AG09319 (cell line): ENCODE data around the gene CALHM6.

Experiments used
- DNase-seq: peaks from one replicate; pipeline ENCODE4 v3.0.0-alpha.2; 2010; ENCODE audit warnings: low read depth; ENCODE audit errors: extremely low read depth
- CTCF ChIP-seq: IDR thresholded peaks from 2 replicates; pipeline ENCODE4 v1.5.1; 2011; ENCODE audit warnings: low read depth, mild to moderate bottlenecking, inconsistent platforms, low read length, moderate library complexity

The CALHM6 gene

GRCh38 chr6:116512111-116512559, 51.0 kb downstream of the CALHM6 start:
- no peak for DNase-seq
- no peak for TF ChIP-seq CTCF

GRCh38 chr6:116512734-116513133, 51.6 kb downstream of the CALHM6 start:
- no peak for DNase-seq
- no peak for TF ChIP-seq CTCF
